Liver (tissue), 9 donors: ENCODE measurements around the gene ADARB1. TPM values are rescaled to one million over a fixed set of nuclear protein-coding genes. Genes with fewer than 3 reads are reported as not detected.

Experiments used
- DNase-seq: peaks from one replicate; pipeline ENCODE4 v3.0.0-alpha.2; 2017; ENCODE audit warnings: low spot score
- H3K27ac ChIP-seq, 2 donors: one replicate each; pipeline ENCODE4 v1.7.0; 2013; ENCODE audit warnings: inconsistent platforms in 2 of 2, low read length in 2 of 2, control low read depth in 1 of 2, low read depth in 1 of 2, mild to moderate bottlenecking in 1 of 2
- H3K27me3 ChIP-seq, 4 donors: one replicate each; pipeline versions ENCODE4 v1.6.1 to v1.7.0; 2013; ENCODE audit warnings: low read length in 3 of 4, inconsistent platforms in 1 of 4, mild to moderate bottlenecking in 1 of 4, moderate library complexity in 1 of 4; ENCODE audit not compliant: control insufficient read depth in 4 of 4, insufficient read depth in 4 of 4
- H3K36me3 ChIP-seq, 4 donors: one replicate each; pipeline versions ENCODE4 v1.6.1 to v1.7.0; 2013; ENCODE audit warnings: low read length in 3 of 4, mild to moderate bottlenecking in 3 of 4, low read depth in 1 of 4, moderate library complexity in 1 of 4; ENCODE audit not compliant: control insufficient read depth in 4 of 4, insufficient read depth in 3 of 4
- H3K4me1 ChIP-seq, 4 donors: one replicate each; pipeline versions ENCODE4 v1.6.1 to v1.7.0; 2013; ENCODE audit warnings: low read length in 3 of 4, mild to moderate bottlenecking in 3 of 4, moderate library complexity in 1 of 4; ENCODE audit not compliant: control insufficient read depth in 4 of 4, insufficient read depth in 4 of 4
- H3K4me3 ChIP-seq, 3 donors: one replicate each; pipeline versions ENCODE4 v1.6.1 to v1.7.0; 2013; ENCODE audit warnings: low read length in 3 of 3, control low read depth in 1 of 3, low read depth in 1 of 3, mild to moderate bottlenecking in 1 of 3
- H3K9ac ChIP-seq, 2 donors: one replicate each; pipeline ENCODE4 v1.7.0; 2013; ENCODE audit warnings: low read length in 2 of 2, mild to moderate bottlenecking in 2 of 2, moderate library complexity in 2 of 2, control low read depth in 1 of 2, low read depth in 1 of 2
- H3K9me3 ChIP-seq, 4 donors: one replicate each; pipeline versions ENCODE4 v1.6.1 to v1.7.0; 2013; ENCODE audit warnings: low read length in 3 of 4; ENCODE audit not compliant: control insufficient read depth in 4 of 4
- CTCF ChIP-seq: fragments of 150-350 bp; IDR thresholded peaks from 2 replicates; pipeline ENCODE4 v1.5.1; 2017; ENCODE audit warnings: improper control_type of control experiment, low read depth, low read length; ENCODE audit not compliant: missing input control
- EGR1 ChIP-seq, 2 donors: IDR thresholded peaks; 2 replicates each; pipeline ENCODE4 v1.6.1; 2016 to 2018; ENCODE audit warnings: antibody characterized with exemption in 2 of 2, low read depth in 2 of 2
- FOXA1 ChIP-seq: IDR thresholded peaks from 2 replicates; pipeline ENCODE4 v1.6.1; 2016; ENCODE audit warnings: antibody characterized with exemption
- FOXA2 ChIP-seq: IDR thresholded peaks from 2 replicates; pipeline ENCODE4 v1.6.1; 2016; ENCODE audit warnings: antibody characterized with exemption
- HNF4A ChIP-seq, 2 donors: conservative IDR thresholded peaks; 2 replicates each; pipeline ENCODE4 v1.6.1; 2016; ENCODE audit warnings: antibody characterized with exemption in 2 of 2, mild to moderate bottlenecking in 2 of 2
- RAD21 ChIP-seq, 2 donors: IDR thresholded peaks; 2 replicates each; pipeline ENCODE4 v1.6.1; 2016; ENCODE audit warnings: antibody characterized with exemption in 2 of 2, mild to moderate bottlenecking in 2 of 2
- RXRA ChIP-seq, 2 donors: IDR thresholded peaks; 2 replicates each; pipeline ENCODE4 v1.6.1; 2017 to 2018; ENCODE audit warnings: antibody characterized with exemption in 2 of 2, mild to moderate bottlenecking in 1 of 2
- SP1 ChIP-seq: IDR thresholded peaks from 2 replicates; pipeline ENCODE4 v1.6.1; 2018; ENCODE audit warnings: antibody characterized with exemption, mild to moderate bottlenecking
- TAF1 ChIP-seq: conservative IDR thresholded peaks from 2 replicates; pipeline ENCODE4 v1.6.1; 2016; ENCODE audit warnings: antibody characterized with exemption, mild to moderate bottlenecking
- WGBS: extraction: QIAGEN DNeasy Blood & Tissue Kit; methylation state at CpG from one replicate; pipeline ENCODE4 v1.1.7; 2013; 5-methylcytosine and 5-hydroxymethylcytosine counted together
- polyA plus RNA-seq, 2 donors: library from polyadenylated mRNA; stranded (reverse) in 1 of 2; unstranded in 1 of 2; fragments of 200-250 nt in 1 of 2; fragments of >200 nt in 1 of 2; fragmentation: Nextera tagmentation in 1 of 2; extraction: Ambion mirVana in 1 of 2; gene quantifications; one replicate each; pipeline versions ENCODE4 v1.2.1 to v1.2.3, GENCODE V29; 2013 to 2015
- total RNA-seq, 2 donors: library from RNA; depleted of rRNA; stranded (reverse); fragments of >200 nt; gene quantifications; one replicate each; pipeline ENCODE4 v1.2.3, GENCODE V29; 2014
- TF ChIP-seq, protein P1 (sequence below): IDR thresholded peaks from 2 replicates; pipeline ENCODE4 v1.6.1; 2016; ENCODE audit warnings: antibody characterized with exemption, mild to moderate bottlenecking
- donor health status: healthy.
- donor health status: healthy.
- donor health status: healthy.
- donor health status: healthy.
- donor health status: healthy.

Gene ADARB1
- total and polyA plus RNA-seq, 4 donors, result 1.6 to 7.8 (median 2.9) TPM

DNA sequence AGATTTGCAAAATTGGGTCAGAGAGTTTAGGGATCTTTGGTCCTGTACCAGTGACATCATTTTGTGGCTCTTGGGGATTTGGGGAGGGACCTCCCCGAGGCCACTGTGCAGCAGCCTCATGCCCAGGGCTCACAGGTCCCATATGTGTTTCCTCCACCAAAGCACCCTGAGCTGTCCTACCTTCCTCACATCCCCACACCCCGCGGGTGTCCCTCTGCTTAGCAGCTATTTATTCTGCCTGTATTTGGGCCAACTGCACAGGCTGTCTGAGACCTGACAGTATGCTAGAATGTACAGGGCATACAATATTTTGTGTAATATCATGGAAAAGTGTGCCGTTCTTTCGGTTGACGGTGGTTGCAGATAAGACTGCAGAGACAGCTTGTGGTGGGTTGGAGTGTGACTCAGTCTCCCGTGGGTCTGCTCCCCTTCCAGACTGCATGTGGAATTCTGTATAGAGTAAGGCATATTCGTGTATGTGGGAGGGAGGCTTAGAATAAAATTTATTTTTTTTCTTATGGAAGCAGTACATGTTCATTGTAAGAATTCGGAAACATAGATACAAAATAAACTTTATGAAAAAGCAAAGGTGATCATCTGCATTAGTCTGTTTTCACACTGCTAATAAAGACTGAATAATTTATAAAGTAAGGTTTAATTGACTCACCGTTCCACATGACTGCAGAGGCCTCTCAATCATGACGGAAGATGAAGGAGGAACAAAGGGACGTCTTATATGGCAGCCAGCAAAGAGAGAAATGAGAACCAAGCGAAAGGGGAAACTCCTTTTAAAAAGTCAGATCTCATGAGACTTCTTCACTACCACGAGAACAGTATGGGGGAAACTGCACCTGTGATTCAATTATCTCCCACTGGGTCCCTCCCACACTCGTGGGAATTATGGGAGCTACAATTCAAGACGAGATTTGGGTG lies 84.4 kb downstream of the ADARB1 start:
- Histone ChIP-seq H3K9me3 (no peaks in the 10 kb centered on the region), H3K27me3 (no peaks in the 10 kb centered on the region), H3K27ac (no peak overlapping the region), H3K36me3 (no peaks in the 10 kb centered on the region), H3K9ac (no peak overlapping the region), H3K4me3 (no peak overlapping the region), H3K4me1 (no peaks in the 10 kb centered on the region)
- 83% methylated on average over 16 of the region's 16 CpGs for WGBS
- DNase-seq, result peak; percentile 2
- TF ChIP-seq FOXA1 (no peak), RXRA (IDR thresholded peaks at IDR 0.05) (no peak), HNF4A (conservative IDR thresholded peaks at IDR 0.05) (no peak), RAD21 (IDR thresholded peaks at IDR 0.05) (no peak), SP1 (no peak), TAF1 (no peak), FOXA2 (no peak), EGR1 (IDR thresholded peaks at IDR 0.05; ENCODE audit: low read depth in 2 of 2) (no peak)
- TF ChIP-seq, protein P1, sequence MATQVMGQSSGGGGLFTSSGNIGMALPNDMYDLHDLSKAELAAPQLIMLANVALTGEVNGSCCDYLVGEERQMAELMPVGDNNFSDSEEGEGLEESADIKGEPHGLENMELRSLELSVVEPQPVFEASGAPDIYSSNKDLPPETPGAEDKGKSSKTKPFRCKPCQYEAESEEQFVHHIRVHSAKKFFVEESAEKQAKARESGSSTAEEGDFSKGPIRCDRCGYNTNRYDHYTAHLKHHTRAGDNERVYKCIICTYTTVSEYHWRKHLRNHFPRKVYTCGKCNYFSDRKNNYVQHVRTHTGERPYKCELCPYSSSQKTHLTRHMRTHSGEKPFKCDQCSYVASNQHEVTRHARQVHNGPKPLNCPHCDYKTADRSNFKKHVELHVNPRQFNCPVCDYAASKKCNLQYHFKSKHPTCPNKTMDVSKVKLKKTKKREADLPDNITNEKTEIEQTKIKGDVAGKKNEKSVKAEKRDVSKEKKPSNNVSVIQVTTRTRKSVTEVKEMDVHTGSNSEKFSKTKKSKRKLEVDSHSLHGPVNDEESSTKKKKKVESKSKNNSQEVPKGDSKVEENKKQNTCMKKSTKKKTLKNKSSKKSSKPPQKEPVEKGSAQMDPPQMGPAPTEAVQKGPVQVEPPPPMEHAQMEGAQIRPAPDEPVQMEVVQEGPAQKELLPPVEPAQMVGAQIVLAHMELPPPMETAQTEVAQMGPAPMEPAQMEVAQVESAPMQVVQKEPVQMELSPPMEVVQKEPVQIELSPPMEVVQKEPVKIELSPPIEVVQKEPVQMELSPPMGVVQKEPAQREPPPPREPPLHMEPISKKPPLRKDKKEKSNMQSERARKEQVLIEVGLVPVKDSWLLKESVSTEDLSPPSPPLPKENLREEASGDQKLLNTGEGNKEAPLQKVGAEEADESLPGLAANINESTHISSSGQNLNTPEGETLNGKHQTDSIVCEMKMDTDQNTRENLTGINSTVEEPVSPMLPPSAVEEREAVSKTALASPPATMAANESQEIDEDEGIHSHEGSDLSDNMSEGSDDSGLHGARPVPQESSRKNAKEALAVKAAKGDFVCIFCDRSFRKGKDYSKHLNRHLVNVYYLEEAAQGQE, result no peak

- H3K36me3 ChIP-seq, result no peaks in the 10 kb centered on the region
- TF ChIP-seq CTCF, result no peak
- TF ChIP-seq RXRA (IDR thresholded peaks at IDR 0.05), result no peak
- DNase-seq, result peak; percentile 9
- no peak overlapping the region for H3K4me3 ChIP-seq
- H3K27ac ChIP-seq, result no peak overlapping the region
- H3K9ac ChIP-seq, result no peak overlapping the region
- no peaks in the 10 kb centered on the region for H3K4me1 ChIP-seq
- H3K9me3 ChIP-seq, result no peaks in the 10 kb centered on the region
- 98% methylated on average over 7 of the region's 7 CpGs for WGBS
- H3K27me3 ChIP-seq, result no peaks in the 10 kb centered on the region
These were observed 85.8 kb downstream of the ADARB1 start for GRCh38 chr21:45160198-45160597.
